Urothelium cell line (cell line): ENCODE data around the gene SRXN1.
"Not testable (repeated sequence)": the region's sequence is repeated elsewhere in the genome, so short reads cannot be mapped to it uniquely, and the experiment has no call there.

Experiments
- DNase-seq: peaks from one replicate; pipeline ENCODE4 v3.0.0; 2011; ENCODE audit warnings: low spot score, mixed read lengths
- FAIRE-seq: peaks from 2 replicates; lab custom pipeline; 2011; peaks lifted over from hg19 to GRCh38; lab: Jason Lieb, UNC

Gene SRXN1

GRCh38 chr20:653110-653589 is at the start of gene SRXN1:
SRXN1 (minus strand) TSS chr20:653200; CDS start chr20:653185, 15 bp downstream.
- FAIRE-seq = peak; percentile 23
- DNase-seq = peak; percentile 94

- no peak for FAIRE-seq
- no peak for DNase-seq
Observed at GRCh38 chr20:701401-702129, 48.6 kb upstream of the SRXN1 start.

- FAIRE-seq (no peak), DNase-seq (no peak)
Observed at GRCh38 chr20:699811-700338, 46.9 kb upstream of the SRXN1 start.

GRCh38 chr20:699342-699741 is 46.3 kb upstream of the SRXN1 start:
- FAIRE-seq (no peak), DNase-seq (no peak)

GRCh38 chr20:698276-698675 is 45.3 kb upstream of the SRXN1 start:
- DNase-seq (no peak), FAIRE-seq (no peak)

- FAIRE-seq (no peak), DNase-seq (no peak)
Observed at GRCh38 chr20:697826-698225, 44.8 kb upstream of the SRXN1 start.

GRCh38 chr20:695165-695866 is 42.3 kb upstream of the SRXN1 start:
- FAIRE-seq = no peak
- DNase-seq = no peak

GRCh38 chr20:694496-694895 is 41.5 kb upstream of the SRXN1 start:
- no peak for DNase-seq
- no peak for FAIRE-seq

GRCh38 chr20:693786-694185 is 40.8 kb upstream of the SRXN1 start:
- DNase-seq, FAIRE-seq: not testable (repeated sequence)

GRCh38 chr20:692044-692443 is 39.0 kb upstream of the SRXN1 start:
- DNase-seq = no peak
- FAIRE-seq = no peak

- DNase-seq (no peak), FAIRE-seq (no peak)
Observed at GRCh38 chr20:689947-690346, 36.9 kb upstream of the SRXN1 start.

GRCh38 chr20:689348-689747 is 36.3 kb upstream of the SRXN1 start:
- FAIRE-seq = no peak
- DNase-seq = no peak

- FAIRE-seq = no peak
- no peak for DNase-seq
Observed at GRCh38 chr20:688809-689212, 35.8 kb upstream of the SRXN1 start.

- no peak for DNase-seq
- no peak for FAIRE-seq
Observed at GRCh38 chr20:687468-688203, 34.6 kb upstream of the SRXN1 start.

GRCh38 chr20:684676-685319 is 31.8 kb upstream of the SRXN1 start:
- no peak for FAIRE-seq
- no peak for DNase-seq

GRCh38 chr20:682123-682522 is 29.1 kb upstream of the SRXN1 start:
- FAIRE-seq = no peak
- no peak for DNase-seq

- FAIRE-seq (no peak), DNase-seq (no peak)
Observed at GRCh38 chr20:680638-681187, 27.7 kb upstream of the SRXN1 start.

GRCh38 chr20:677957-678356 is 25.0 kb upstream of the SRXN1 start:
- no peak for DNase-seq
- FAIRE-seq = no peak

GRCh38 chr20:676967-677366 is 24.0 kb upstream of the SRXN1 start:
- FAIRE-seq (no peak), DNase-seq (no peak)

GRCh38 chr20:676315-676937 is 23.4 kb upstream of the SRXN1 start:
- no peak for FAIRE-seq
- no peak for DNase-seq
